Left ventricle myocardium inferior (tissue), 1 donor: Measurements from ENCODE around the gene SLC44A2. TPM values are rescaled to one million over a fixed set of nuclear protein-coding genes. Genes with fewer than 3 reads are reported as not detected.
A peak's percentile ranks its signal among the peaks of the same experiment; 100 is the strongest.

Source experiments
- DNase-seq: peaks from one replicate; pipeline ENCODE4 v3.0.0-alpha.2; 2020
- H3K27ac ChIP-seq: fragments of 200-600 bp; replicated peaks from 2 replicates; pipeline ENCODE4 v1.8.0; 2021
- H3K27me3 ChIP-seq: fragments of 200-600 bp; 2 replicates; pipeline ENCODE4 v1.8.0; 2021; ENCODE audit warnings: low read depth
- H3K36me3 ChIP-seq: fragments of 200-600 bp; 2 replicates; pipeline ENCODE4 v1.8.0; 2021
- H3K4me1 ChIP-seq: fragments of 200-600 bp; 2 replicates; pipeline ENCODE4 v1.8.0; 2021
- H3K4me3 ChIP-seq: fragments of 200-600 bp; 2 replicates; pipeline ENCODE4 v1.8.0; 2021; ENCODE audit warnings: mild to moderate bottlenecking, moderate library complexity
- H3K9me3 ChIP-seq: fragments of 200-600 bp; replicated peaks from 2 replicates; pipeline ENCODE4 v1.8.0; 2021
- intact Hi-C: fragments of 100-400 bp; cut with micrococcal nuclease; formaldehyde crosslinking; loops from one replicate; pipeline ENCODE4 v1.11.0; 2022
- total RNA-seq: library from RNA; stranded (reverse); fragmentation: NEBNext Ultra II Directional; extraction: Animal tissue kit (Norgen Biotek cat#: 25700); gene quantifications from one replicate; pipeline ENCODE4 v1.2.1, GENCODE V29; 2021
- TF ChIP-seq, protein P1 (sequence below): fragments of 200-600 bp; IDR thresholded peaks from 2 replicates; pipeline ENCODE4 v1.8.0; 2021; ENCODE audit warnings: antibody characterized with exemption, mild to moderate bottlenecking, borderline replicate concordance
- donor health status: DM: no; HTN: yes; CAD: no; lungs with severe emphysema.

SLC44A2 gene
- total RNA-seq, 1 donor from 2014 or later, result 74.2 TPM

DNA sequence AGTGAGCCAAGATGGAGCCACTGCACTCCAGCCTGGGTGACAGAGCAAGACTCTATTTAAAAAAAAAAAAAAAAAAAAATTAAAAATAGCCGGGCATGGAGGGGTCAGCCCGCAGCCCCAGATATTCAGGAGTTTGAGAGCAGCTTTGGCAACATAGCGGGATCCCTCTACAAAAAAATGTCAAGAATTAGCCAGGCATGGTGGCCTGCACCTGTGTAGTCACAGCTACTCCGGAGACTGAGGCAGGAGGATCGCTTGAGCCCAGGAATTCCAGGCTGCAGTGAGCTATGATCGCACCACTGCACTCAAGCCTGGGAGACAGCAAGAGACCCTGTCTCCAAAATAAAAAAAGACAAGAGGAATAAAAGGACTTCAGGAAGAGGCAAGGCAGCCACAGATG lies 39.0 kb upstream of the SLC44A2 start:
- no peak overlapping the region for H3K4me3 ChIP-seq
- no peak overlapping the region for H3K27ac ChIP-seq
- H3K27me3 ChIP-seq, result peaks cover 39% of the 10 kb centered on the region
- intact Hi-C loops, result no loop called here
- H3K9me3 ChIP-seq, result no peaks in the 10 kb centered on the region
- peaks cover 2% of the 10 kb centered on the region for H3K4me1 ChIP-seq
- H3K36me3 ChIP-seq, result no peaks in the 10 kb centered on the region
- no peak for DNase-seq
- TF ChIP-seq, protein P1, sequence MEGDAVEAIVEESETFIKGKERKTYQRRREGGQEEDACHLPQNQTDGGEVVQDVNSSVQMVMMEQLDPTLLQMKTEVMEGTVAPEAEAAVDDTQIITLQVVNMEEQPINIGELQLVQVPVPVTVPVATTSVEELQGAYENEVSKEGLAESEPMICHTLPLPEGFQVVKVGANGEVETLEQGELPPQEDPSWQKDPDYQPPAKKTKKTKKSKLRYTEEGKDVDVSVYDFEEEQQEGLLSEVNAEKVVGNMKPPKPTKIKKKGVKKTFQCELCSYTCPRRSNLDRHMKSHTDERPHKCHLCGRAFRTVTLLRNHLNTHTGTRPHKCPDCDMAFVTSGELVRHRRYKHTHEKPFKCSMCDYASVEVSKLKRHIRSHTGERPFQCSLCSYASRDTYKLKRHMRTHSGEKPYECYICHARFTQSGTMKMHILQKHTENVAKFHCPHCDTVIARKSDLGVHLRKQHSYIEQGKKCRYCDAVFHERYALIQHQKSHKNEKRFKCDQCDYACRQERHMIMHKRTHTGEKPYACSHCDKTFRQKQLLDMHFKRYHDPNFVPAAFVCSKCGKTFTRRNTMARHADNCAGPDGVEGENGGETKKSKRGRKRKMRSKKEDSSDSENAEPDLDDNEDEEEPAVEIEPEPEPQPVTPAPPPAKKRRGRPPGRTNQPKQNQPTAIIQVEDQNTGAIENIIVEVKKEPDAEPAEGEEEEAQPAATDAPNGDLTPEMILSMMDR, result no peak

DNA sequence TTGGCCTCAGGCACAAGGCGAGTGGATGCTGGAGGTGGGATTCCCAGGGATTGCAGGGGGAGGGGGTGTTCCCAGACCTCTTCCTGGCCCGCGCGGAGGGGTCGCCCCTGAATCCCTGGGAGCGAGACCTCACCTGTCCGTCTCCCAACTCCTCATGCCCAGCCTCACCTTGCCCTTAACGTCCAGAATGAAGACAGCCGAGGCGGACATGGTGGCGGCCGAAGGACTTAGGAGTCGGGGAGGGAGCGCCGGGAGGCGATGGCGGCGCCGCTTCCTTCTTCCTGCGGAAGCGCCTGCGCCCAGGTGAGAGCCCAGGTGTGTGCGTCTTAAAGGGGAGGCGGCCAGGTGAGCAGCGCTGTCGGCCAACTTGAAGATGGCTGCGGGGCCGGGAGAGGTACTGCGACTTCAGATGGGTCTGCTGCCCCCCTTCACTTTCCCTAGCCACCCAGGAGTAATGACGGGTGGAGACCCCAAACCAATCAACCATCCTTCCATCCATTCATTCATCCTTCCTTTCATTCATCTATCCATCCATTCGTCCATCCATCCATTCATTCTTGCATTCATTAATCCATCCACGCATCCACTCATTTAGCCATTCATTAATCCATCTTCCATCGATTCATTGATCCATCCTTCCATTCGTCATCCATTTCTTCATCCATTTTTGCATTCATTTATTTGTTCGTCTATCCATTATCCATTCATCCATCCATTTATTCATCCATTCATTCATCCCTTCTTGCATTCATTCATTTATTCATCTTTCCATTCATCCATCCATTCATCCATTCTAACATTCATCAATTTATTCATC lies 38.1 kb upstream of the SLC44A2 start, which contains the start of gene AP1M2:
AP1M2 (minus strand) TSS at position 291 of the 817 bp plus-strand sequence; CDS start at position 210, 81 bp downstream.
- DNase-seq, result no peak
- Histone ChIP-seq H3K4me3 (no peak within 1 kb of the TSS), H3K27ac (no peak within 1 kb of the TSS), H3K4me1 (no peaks in the 10 kb centered on the region), H3K9me3 (no peaks in the 10 kb centered on the region), H3K36me3 (no peaks in the 10 kb centered on the region), H3K27me3 (peaks cover 39% of the 10 kb centered on the region)
- TF ChIP-seq, protein P1, result no peak
- intact Hi-C loops, result no loop called here

DNA sequence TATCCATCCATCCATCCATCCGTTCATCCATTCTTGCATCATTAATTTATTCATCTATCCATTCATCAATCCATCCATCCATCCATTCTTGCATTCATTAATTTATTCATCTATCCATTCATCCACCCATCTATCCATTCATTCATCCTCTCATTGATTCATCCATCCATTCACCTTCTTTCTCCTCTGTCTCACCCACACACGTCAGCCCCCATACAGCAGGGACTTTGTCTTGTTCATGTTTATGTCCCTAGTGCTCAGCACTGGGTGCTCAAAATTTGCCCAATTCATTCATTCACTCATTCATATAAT lies 37.6 kb upstream of the SLC44A2 start:
- H3K4me1 ChIP-seq, result no peaks in the 10 kb centered on the region
- H3K9me3 ChIP-seq, result no peaks in the 10 kb centered on the region
- no peak overlapping the region for H3K27ac ChIP-seq
- H3K27me3 ChIP-seq, result peaks cover 39% of the 10 kb centered on the region
- no peak for DNase-seq
- TF ChIP-seq, protein P1, result no peak
- no peak overlapping the region for H3K4me3 ChIP-seq
- intact Hi-C loops, result no loop called here
- H3K36me3 ChIP-seq, result no peaks in the 10 kb centered on the region

DNA sequence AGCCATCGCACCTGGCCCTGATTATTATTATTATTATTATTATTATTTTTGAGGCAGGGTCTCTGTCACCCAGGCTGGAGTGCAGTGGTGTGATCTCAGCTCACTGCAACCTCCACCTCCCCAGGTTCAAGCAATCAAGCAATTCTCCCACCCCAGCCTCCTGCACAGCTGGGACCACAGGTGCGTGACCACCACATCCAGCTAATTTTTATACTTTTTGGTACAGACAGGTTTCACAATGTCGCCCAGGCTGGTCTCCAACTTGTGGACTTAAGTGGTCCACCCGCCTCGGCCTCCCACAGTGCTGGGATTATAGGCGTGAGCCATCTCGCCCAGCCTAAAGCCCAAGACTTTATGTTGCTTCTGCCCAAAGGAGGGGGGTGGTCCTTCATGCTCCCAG lies 32.2 kb upstream of the SLC44A2 start:
- H3K9me3 ChIP-seq, result no peaks in the 10 kb centered on the region
- H3K4me3 ChIP-seq, result no peak overlapping the region
- TF ChIP-seq, protein P1, result no peak
- no peak for DNase-seq
- intact Hi-C loops, result no loop called here
- H3K4me1 ChIP-seq, result peaks cover 7% of the 10 kb centered on the region
- H3K36me3 ChIP-seq, result no peaks in the 10 kb centered on the region
- H3K27ac ChIP-seq, result peak overlapping the region; percentile 16
- H3K27me3 ChIP-seq, result peaks cover 20% of the 10 kb centered on the region

DNA sequence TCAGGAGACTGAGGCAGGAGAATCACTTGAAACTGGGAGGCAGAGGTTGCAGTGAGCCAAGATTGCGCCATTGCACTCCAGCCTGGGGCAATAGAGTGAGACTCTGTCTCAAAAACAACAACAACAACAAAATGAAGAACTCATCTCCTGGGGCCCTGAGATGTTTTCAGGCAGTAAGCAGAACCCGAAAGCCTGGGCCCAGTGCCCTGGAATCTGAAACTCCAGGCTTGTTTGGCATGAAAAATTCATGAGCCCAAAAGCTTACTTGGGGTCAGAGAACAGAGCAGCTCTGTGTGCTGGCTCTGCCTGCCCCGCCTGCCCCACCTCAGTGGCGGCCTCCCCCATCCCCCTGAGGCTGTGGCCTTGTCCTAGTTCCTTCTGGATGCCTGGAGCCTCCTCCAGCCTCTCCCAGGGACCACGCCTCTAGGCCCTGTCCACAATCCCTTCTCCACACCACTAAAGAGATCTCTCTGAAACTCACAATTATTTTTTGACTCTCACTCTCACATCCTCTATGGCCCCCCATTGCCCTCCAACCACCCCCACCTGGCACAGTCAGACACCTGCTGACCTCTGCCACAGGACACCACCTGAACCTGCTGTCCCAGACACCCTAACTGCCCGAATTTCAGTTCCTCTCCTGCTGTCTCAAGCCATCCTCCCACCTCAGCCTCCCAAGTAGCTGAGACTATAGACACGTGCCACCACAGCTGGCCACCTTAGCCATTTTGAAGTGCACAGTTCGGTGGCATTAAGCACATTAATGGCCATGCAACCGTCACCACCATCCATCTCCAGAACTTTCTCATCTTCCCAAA lies 31.3 kb upstream of the SLC44A2 start:
- DNase-seq, result no peak
- H3K9me3 ChIP-seq, result no peaks in the 10 kb centered on the region
- H3K36me3 ChIP-seq, result no peaks in the 10 kb centered on the region
- peaks cover 12% of the 10 kb centered on the region for H3K27me3 ChIP-seq
- TF ChIP-seq, protein P1, result no peak
- intact Hi-C loops, result no loop called here
- no peak overlapping the region for H3K4me3 ChIP-seq
- peak overlapping the region; percentile 36 for H3K27ac ChIP-seq
- H3K4me1 ChIP-seq, result peaks cover 7% of the 10 kb centered on the region
